HG02970 (cell line): ENCODE results near the gene FOSL2.
A peak's percentile ranks its signal among the peaks of the same experiment; 100 is the strongest.

Experiments used
- ATAC-seq: cut with Tn5 transposase; IDR thresholded peaks from one replicate; pipeline ENCODE4 v1.9.1; 2021; ENCODE audit warnings: mild to moderate bottlenecking, moderate library complexity, moderate number of reproducible peaks; ENCODE audit not compliant: unreplicated experiment, low FRiP score

Gene FOSL2

GRCh38 chr2:28356095-28356911 lies 36.4 kb upstream of the FOSL2 start:
- ATAC-seq = no peak

GRCh38 chr2:28357055-28357454 lies 35.6 kb upstream of the FOSL2 start:
- ATAC-seq = no peak

- ATAC-seq = no peak
Observed at GRCh38 chr2:28357948-28358667, 34.5 kb upstream of the FOSL2 start.

DNA sequence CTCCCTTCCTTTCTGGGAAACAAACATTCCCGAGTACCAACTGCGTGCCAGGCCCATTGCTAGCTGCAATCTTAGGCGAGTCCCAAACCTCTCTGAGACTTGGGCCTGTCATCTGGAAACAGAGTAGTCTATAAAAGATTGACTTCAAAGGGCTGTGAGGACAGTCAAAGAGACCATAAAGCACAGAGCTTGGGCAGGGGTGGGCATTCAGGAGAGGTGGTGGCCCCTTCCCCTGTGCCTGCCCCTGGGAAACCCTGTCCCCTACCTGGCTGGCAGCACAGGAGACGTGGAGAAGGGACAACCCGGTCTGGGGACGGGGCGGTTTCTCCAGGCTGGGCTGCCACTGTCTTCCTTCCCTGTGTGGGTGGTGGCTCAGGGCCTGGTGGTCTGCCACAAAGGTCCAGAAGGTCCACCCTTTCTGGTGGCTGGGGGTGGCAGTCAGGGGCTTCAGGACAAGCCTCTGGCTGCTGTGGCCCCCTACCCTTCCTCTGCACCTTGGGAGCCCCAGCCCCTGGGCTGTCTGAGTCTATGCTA lies 33.9 kb upstream of the FOSL2 start:
- ATAC-seq = no peak

DNA sequence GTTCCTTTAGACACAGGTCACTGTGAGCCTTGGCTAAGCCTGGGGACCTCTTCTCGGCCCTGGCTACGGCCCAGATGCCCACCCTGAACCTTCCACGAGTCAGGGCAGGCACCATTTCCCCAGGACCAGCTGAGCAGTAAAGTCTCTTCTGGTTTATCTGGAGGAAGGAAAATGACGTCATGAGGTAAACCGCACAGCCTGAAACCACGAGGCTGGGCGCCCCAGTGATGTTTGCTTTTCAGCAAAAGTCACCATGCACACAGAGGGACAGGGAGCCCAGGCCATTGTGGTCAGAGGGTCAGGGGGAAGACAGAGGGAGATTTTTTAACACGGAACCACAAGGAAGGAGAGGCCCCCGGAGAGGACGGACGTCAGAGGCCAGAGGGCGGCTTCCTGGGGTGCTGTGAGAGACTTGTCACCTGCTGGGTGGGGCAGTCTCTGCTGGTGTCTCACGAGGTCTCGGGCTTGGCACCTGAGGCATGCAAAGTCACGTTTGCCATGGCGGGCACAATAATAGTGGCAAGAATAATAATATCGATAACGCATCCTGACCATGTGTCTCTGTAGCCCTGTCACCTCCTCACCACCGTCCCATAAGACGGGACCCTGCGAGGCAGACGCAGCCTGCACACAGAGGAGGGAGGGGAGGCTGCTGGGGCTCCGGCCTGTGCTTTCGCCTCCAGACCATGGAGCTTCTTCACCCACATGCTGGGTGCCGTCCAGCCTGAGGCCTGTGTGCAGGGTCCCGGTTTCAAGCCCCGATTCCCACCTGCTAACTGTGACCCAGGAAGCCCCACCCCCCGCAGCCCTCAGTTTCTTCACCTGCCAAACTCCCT lies 33.2 kb upstream of the FOSL2 start:
- ATAC-seq = peak; percentile 58

- ATAC-seq = no peak
Observed at GRCh38 chr2:28360058-28360717, 32.5 kb upstream of the FOSL2 start.

DNA sequence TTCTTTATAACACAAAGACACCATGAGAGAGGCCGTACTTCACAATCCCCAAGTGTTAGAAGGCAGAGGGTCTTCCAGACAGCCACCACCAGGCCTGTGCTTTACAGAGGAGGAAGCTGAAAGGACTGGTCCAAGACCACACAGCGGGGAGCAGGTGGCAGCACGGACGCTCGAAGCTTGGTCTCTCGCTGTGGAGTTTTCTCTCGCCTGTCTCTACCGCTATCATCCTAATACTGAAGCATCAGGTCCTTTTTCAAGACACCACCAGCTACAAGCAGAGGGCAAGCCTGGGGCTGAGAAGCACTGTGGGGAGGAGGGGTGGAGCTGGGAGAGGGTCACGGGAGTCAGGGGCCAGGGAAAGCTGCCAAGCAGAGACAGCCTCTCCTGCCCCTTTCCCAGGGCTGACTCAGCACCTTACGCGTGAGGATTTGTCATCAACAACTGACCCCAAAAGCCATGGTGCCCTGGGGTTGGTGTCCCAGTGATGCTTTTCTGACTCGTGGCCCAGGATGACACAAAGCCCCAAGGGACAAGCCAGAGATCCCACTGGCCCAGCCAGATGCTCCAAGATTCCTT lies 31.9 kb upstream of the FOSL2 start:
- ATAC-seq = no peak

GRCh38 chr2:28361991-28362710 lies 30.5 kb upstream of the FOSL2 start:
- no peak for ATAC-seq

GRCh38 chr2:28362991-28363521 lies 29.6 kb upstream of the FOSL2 start:
- ATAC-seq = no peak

GRCh38 chr2:28363686-28364280 lies 28.9 kb upstream of the FOSL2 start:
- no peak for ATAC-seq

DNA sequence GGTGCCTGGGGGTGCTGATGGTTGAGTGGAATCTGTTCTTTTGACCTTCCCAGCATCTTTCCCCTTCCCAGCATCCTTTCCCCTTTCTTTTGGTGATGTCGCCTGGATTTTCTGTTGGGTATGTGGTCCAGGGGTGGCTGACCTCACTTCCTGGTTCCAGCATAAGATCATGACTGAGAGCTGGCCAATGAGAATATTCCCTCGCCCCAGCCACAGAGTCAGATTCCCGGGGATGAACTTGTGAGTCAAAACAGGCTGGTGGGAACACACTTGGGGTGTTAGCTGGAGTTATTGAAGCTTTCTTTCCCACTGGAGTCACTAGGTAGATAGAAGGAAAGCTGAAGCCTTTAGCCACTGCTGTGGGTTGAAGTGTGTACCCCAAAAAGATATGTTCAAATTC lies 28.0 kb upstream of the FOSL2 start:
- ATAC-seq = no peak

GRCh38 chr2:28365158-28365557 lies 27.5 kb upstream of the FOSL2 start:
- no peak for ATAC-seq

DNA sequence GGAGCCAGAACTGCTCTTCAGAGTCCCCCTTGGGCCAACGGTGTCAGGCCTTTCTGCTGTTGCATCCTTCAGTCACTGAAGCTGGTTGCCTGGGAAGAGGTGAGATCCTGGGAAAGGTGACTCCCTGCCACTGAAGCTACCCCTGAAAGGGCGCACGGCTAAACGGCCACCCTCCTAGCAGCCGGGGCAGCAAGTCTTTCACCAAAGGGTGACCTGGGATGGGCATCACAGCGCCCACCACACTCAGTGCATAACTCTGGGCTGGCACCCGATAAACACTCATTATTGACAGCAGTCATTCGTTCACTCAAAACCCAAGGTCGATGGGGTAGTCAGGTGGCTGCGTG lies 26.5 kb upstream of the FOSL2 start:
- ATAC-seq = no peak

DNA sequence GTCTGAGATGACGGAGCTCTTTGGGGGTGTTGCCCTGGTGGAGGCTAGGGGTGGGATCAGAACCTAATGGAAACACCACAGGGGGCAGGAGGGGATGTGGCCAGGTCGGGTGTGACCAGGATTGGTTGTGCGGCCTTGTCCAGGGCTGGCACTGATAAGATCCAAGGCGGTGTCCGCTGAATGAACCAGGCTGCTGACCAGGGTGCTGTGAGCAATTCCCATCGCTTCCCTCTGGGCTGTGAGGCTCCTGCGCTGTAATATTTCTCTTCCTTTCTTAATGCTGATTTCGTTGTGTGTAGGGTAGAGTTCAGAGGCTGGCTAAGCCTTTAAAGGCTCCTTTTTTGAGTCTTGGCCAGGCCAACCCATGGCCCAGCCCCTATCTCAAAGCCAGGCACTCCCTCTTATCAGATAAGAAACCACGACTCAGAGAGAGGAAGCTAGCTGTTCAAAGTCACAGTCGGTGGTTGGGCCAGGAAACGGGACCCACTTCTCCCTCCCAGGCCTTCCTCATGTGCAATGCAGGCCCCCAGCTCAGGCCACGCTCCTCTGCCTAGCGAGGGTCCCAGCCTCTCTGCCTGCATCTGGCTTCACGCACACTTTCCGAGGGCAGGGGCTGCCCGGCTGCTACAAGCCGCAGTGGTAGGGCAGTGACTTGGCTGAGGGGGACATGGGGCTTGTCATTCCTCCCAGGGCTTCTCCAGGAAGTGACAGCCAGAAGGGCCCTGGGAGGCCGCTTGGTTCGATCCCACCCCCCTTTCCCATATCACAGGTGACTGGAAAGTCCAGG lies 26.0 kb upstream of the FOSL2 start:
- no peak for ATAC-seq

GRCh38 chr2:28367667-28368356 lies 24.8 kb upstream of the FOSL2 start:
- no peak for ATAC-seq

GRCh38 chr2:28368357-28368798 lies 24.3 kb upstream of the FOSL2 start:
- no peak for ATAC-seq

DNA sequence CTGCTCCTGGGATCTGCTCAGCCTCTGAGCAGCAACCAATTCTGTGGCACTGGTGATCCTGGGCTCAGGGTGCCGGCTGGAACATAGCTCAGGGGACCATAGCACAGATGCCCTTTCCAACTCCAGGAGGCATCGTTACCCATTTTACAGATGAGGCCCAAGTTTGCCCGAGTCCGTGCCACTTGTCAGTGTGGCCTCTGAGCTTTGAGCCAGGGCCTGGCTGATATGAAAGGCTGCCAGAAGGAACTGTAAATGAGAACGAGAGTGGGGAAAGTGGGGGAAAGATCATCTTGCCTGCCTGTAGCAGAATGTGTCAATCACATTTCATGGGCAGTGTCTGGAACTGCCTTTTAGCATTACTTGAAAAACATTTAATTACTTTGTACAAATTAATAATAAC lies 23.3 kb upstream of the FOSL2 start:
- ATAC-seq = no peak
